Measurements from ENCODE around the gene MEIS3.

The MEIS3 gene

GRCh38 chr19:47435196-47435595 lies 15.9 kb upstream of the MEIS3 start:
- DNase-seq = no peak

- no peak for DNase-seq
Observed at GRCh38 chr19:47434088-47434487, 14.8 kb upstream of the MEIS3 start.

- DNase-seq = no peak
Observed at GRCh38 chr19:47433121-47433520, 13.8 kb upstream of the MEIS3 start.

DNA sequence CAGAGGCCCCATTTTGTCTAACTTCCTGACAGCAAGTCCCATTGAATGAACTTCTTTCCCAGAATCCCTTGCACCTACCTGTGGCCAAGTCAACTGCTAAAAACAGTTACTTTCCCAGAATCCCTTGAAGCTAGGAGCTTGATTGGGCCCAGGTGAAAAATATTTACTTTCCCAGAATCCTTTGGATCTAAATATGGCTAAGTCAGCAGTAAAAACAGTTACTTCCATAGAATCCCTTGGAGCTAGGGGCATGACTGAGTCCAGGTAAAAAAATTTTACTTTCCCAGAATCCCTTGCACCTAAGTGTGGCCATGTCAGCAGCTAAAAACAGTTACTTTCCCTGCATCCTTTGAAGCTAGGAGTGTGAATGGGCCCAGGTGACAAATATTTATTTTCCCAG lies 13.2 kb upstream of the MEIS3 start:
- no peak for DNase-seq

GRCh38 chr19:47432091-47432490 lies 12.8 kb upstream of the MEIS3 start:
- DNase-seq = no peak

DNA sequence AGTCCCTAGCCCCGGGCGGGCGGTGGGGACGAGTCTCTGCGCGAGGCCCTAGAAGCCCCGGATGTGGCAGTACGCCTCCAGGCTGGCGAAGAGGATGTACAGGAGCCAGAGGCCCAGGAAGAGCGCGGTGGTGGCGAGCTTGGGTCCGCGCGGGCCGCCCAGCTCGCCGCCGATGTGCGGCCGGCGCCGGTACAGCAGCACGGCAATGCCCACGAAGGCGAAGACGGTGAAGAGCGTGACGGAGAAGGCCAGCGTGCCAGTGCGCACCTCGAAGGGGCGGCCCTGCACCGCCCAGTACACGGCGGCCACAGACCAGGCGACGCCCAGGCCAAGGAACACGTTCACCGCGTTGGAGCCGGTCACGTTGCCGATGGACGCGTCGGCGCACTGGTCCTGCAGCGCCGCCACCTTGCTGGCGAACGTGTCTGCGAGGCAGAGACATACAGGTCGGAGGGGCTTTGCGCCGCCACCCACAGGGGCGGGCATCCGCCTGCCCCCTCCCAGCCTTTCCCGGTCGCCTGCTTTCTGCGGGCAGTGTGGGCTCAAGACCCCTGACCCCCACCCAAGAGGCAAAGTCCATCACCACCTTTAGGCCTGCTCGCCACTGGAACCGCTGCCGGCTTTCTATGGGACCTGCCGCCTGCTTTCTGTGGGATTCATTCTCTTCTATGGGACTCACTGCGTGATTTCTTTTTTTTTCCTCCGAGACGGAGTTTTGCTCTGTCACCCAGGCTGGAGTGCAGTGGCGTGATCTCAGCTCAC lies 10.9 kb upstream of the MEIS3 start:
- no peak for DNase-seq

GRCh38 chr19:47429140-47429793 lies 9.9 kb upstream of the MEIS3 start:
- DNase-seq = peak; percentile 44

GRCh38 chr19:47428177-47428894 lies 9.0 kb upstream of the MEIS3 start:
- DNase-seq = peak; percentile 100

DNA sequence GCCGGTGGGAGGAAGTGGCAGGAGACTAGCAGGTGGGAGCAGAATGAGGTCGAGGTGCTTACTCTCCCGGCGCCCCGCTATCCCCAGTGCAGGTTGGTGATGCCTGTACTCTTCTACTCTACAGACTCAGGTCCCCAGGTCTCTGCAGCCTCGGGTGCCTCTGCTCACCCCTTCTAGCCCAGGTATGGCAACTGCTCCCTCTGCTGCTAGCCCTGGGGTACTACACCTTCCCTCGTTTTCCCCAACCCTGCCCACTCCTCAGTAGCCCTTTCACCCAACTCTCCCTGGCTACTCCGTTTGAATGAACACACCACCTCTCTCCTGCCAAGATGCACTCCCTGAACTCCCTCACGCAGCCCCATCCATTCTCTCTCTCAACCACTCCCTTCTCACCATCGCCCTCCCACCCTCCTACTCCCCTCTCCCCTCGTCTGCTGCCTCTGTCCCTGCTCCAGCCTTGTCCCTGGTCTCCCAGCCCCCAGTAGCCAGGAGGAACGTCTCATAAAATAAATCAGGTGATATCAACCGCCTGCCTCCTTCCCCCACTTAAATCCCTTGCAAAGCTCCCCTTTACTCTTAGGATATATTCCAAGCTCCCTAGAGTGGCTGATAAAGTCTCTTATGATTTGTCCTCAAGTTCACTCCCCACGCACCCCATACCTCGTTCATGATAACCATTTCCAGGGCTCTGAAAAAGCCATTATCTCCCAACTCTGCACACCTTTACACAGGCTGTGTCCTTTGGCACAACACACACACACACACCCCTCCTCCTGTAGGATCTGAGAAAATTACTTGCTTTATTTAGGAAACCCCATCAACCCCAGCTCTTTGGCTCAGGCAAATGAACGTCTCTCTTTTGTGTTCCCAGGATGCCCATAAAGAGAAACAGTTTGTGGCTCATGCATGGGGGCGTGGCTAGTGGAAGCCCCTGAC lies 8.2 kb upstream of the MEIS3 start:
- peak; percentile 91 for DNase-seq

DNA sequence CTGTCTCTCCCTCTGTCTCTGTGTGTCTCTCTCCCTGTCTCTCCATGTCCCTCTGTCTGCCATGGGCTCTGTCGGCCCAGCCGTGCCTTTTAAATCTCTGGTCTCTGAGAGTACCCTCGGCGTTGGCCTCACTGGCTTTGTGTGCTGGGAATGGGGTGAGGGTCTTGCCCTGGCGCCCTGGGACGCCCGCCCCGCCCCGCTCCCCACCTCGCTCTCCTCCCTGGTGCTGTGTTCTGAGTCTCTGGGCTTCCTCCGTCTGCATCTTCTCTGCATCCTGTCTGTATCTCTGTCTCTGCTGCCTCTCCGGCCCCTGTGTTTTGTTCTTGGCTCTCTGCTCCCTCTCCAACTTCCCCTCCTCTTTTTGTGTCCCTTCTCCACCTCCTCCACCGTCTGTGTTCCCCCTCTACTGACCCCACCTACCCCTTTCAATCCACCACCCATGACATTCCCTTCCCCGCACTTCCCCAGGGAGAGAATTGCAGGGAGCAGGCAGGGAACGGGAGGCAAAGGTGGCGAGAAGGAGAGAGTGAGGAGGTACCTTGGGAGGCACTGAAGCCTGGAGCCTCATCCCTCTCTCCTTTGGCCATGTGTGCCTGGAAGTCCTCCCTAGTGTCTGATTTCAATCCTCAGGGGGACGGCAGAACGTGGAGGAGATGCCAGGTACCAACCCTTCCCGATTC lies 4.0 kb upstream of the MEIS3 start:
- peak; percentile 26 for DNase-seq

DNA sequence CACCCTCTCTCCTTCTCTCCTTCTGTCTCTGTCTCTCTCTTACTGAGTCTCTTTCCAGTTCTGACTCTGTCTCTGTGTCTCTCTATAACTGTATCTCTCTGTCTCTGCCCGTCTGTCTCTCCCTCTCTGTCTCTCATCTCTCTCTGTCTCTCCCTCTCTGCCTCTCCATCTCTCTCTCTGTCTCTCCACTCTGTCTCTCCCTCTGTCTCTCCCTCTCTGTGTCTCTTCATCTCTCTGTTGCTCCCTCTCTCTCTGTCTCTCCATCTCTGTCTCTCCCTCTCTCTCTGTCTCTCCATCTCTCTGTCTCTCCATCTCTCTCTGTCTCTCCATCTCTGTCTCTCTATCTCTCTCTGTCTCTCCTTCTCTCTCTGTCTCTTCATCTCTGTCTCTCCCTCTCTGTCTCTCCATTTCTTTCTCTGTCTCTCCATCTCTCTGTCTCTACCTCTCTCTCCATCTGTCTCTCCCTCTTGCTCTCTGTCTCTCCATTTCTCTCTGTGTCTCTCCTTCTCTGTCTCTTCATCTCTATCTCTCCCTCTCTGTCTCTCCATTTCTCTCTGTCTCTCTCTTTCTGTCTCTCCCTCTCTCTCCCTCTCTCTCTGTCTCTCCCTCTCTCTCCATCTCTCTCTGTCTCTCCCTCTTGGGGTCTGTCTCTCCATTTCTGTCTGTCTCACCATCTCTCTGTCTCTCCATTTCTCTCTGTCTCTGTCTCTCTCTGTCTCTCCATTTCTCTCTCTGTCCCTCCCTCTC lies 3.3 kb upstream of the MEIS3 start:
- no peak for DNase-seq

DNA sequence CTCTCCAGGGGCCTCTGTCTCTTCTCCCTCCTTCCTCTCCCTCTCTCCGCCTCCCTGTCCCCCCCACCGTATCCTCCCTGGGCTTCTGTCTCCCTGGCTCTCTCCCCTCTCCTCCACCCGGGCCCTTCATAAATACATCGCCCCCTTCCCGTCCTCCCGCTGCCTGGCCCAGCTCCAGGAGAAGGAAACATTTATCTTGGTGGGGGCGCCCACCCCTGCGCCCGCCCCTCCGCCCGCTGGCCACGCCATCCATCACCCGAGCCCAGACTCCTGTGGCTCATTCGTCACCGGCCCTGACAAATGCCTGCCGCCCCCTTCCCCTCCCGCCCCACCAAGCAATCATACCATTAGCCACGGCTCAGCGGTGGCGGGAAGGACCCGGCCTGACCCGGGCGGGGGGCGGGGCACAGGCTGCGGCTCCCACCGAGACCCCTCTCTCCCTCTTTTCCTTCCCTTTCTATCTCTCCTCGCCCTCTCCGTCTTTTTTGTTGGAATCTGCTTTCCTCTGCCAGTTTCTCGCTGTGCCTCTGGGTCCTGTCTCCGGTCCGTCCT lies 2.6 kb upstream of the MEIS3 start:
- peak; percentile 94 for DNase-seq

- no peak for DNase-seq
Observed at GRCh38 chr19:47421244-47421786, 2.0 kb upstream of the MEIS3 start.

DNA sequence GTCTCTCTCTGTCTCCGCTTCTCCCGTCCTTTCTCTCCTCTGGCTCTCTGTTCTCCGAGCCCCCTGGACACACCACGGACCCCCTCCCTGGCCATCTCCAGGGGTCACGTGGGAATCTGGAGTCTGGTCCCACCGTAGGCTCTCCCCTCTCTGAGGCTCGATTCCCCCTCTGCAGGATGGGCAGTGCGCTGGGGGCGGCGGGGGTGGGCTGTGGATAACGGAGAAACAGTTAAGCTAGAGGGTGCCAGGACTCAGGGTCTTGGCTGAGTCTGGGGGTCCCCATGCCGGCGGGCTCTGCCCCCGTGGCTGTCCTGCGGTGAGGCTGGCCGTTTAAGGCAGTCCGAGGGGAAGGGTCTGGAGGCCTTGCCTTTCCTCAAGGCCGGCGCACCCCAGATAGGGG lies 462 bp upstream of the MEIS3 start:
- DNase-seq = no peak

DNA sequence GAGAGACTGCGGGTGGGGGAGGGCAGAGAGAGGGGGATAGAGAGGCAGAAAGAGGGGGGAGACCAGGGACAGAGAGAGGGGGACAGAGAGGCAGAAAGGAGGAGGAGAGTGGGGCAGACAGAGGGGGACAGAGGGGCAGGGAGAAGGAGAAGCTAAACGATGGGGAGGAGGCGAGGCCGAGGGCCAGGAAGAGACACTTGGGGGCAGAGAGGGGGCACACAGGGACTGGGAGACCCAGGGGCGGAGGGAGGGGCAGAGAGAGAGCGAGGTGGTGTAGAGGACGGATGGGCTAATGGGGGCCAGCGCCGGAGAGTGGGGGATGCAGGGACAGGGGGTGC lies 666 bp downstream of the MEIS3 start:
- peak; percentile 58 for DNase-seq

DNA sequence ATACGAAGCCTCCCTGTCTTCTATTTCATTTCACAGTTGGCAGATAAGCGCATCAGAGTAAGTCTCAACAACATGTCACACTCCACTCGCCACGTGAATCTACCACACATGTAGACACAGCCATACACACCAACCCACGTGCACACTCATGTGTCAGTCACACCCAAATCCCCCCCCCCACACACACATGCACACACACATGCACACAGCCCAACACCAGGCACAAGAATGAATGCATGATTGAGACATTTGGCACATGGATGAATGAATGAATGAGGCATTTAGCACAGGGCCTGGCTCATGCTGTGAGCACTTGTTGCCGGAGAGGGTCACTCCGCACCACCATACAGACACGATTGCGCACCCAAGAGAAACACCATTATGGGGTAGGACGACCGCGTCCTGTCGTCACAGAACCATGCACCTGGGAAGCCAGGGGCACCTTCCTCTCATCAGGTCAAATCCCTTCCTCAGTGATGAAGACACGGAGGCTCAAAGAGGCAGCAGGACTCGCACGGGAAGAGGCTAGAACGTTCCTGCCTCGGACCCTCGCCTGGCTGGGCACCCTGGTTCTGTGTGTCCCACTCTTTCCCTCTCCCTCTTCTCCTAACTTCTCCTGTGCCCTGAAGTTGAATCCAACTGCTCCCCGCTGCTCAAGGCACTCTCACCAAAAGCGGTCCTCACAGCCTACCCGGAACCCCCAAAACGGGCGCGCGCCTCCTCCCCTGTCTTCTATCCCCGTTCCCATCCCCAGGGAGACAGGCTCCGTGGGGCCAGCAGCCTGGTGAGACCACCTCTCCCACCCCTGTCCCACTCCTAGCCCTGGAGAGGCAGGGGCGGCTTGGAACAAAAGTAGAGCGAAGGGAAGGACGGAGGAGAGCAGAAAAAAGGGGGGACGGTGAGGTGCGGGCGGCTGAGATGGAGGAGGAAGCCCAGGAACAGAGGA lies 1.3 kb downstream of the MEIS3 start:
- peak; percentile 41 for DNase-seq

DNA sequence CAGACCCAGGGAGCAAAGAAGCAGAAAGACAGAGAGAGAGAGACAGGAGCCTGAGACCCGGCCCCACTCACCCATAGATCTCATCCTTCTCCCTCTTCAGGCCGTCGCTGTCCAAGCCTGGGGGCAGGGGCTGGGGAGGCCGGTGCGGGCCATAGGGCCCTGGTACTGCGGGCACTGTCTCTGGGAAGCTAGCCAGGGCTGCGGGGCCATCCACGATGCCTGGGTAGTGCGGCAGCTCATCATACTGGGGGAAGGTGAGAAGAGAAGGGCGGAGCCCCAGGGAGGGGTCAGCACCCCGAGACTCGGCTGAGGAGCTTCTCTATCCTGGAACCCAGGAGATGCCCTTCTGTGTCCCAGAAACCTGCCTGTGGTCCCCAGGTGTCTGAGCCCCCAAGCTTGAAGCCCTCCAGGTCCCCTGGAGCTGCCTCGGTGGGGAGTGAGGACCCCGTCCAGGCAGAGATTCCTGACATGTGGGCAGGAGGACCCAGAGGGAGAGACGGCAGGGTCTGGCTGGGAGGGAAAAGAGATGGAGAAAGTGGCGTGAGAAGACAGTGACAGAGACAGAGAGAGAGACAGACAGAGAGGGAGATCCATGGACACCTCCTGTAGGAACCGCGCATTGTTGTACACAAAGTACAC lies 2.1 kb downstream of the MEIS3 start:
- DNase-seq = no peak

- no peak for DNase-seq
Observed at GRCh38 chr19:47416643-47416985, 2.7 kb downstream of the MEIS3 start.

GRCh38 chr19:47415953-47416642 lies 3.2 kb downstream of the MEIS3 start:
- no peak for DNase-seq
